ENCODE results near the gene MBOAT2. TPM values are rescaled to one million over a fixed set of nuclear protein-coding genes. Genes with fewer than 3 reads are reported as not detected.
"Not testable (repeated sequence)": the region's sequence is repeated elsewhere in the genome, so short reads cannot be mapped to it uniquely, and the experiment has no call there.

MBOAT2 gene
- total RNA-seq, 1 experiment from 2014 or later, result 30.7 TPM

DNA sequence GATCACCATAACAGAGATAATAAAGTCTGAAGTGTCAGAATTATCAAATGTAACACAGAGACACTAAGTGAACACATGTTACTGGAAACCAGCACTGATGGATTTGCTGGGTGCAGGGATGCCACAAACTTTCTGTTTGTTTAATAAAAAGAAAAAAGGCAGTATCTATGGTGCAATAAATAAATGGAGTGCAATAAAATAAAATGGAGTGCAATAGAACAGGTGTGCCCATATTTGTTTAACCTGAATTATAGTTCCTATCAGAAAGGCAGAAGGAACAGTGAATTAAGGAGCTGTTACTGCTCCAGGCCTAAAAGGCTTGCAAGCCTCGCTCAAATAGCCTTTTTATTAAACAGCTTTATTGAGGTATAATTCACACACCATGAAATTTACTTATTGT is 85.1 kb downstream of the MBOAT2 start:
- ATAC-seq (no peak), DNase-seq (no peak)
- no peak overlapping the region for H3K27ac ChIP-seq (ENCODE audit: low read length)
- H3K9me3 ChIP-seq (ENCODE audit: low read length), result no peaks in the 10 kb centered on the region
- no peak overlapping the region for H3K4me3 ChIP-seq (ENCODE audit: low read length)
- BruUV-seq (replicated peaks), result no TSS peak
- no peaks in the 10 kb centered on the region; the same call in 1 of the 2 replicates for H3K4me1 ChIP-seq (ENCODE audit: insufficient read depth, low read length)
- H4K20me1 ChIP-seq (ENCODE audit: low read length), result no peaks in the 10 kb centered on the region
- H3K36me3 ChIP-seq (ENCODE audit: low read depth, low read length), result no peaks in the 10 kb centered on the region
- TF ChIP-seq EZH2phosphoT487 (IDR thresholded peaks at IDR 0.05; ENCODE audit: borderline replicate concordance, low read length) (no peak), EZH2 (IDR thresholded peaks at IDR 0.05; ENCODE audit: low read length, unreplicated experiment) (no peak)
- TF ChIP-seq, protein P1, sequence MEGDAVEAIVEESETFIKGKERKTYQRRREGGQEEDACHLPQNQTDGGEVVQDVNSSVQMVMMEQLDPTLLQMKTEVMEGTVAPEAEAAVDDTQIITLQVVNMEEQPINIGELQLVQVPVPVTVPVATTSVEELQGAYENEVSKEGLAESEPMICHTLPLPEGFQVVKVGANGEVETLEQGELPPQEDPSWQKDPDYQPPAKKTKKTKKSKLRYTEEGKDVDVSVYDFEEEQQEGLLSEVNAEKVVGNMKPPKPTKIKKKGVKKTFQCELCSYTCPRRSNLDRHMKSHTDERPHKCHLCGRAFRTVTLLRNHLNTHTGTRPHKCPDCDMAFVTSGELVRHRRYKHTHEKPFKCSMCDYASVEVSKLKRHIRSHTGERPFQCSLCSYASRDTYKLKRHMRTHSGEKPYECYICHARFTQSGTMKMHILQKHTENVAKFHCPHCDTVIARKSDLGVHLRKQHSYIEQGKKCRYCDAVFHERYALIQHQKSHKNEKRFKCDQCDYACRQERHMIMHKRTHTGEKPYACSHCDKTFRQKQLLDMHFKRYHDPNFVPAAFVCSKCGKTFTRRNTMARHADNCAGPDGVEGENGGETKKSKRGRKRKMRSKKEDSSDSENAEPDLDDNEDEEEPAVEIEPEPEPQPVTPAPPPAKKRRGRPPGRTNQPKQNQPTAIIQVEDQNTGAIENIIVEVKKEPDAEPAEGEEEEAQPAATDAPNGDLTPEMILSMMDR (conservative IDR thresholded peaks at IDR 0.05; ENCODE audit: low read depth, low read length), result no peak
- H3K4me2 ChIP-seq (ENCODE audit: low read length), result no peak overlapping the region
- no peaks in the 10 kb centered on the region for H3K27me3 ChIP-seq (ENCODE audit: low read length)
- H3F3A ChIP-seq (ENCODE audit: low read length, unreplicated experiment), result no peaks in the 10 kb centered on the region
- no peaks in the 10 kb centered on the region for H3K79me2 ChIP-seq (ENCODE audit: low read length)
- no peak overlapping the region for H2AFZ ChIP-seq (ENCODE audit: low read length)
- intact Hi-C loops (cut with micrococcal nuclease), result no loop called here
- ChIA-PET CTCF (no interaction called here), POLR2A (ENCODE audit: unreplicated experiment) (no interaction called here)
- no peak overlapping the region for H3K9ac ChIP-seq (ENCODE audit: low read length)
- H3K9me2 ChIP-seq (replicated peaks; ENCODE audit: low read length), result no peaks in the 10 kb centered on the region

DNA sequence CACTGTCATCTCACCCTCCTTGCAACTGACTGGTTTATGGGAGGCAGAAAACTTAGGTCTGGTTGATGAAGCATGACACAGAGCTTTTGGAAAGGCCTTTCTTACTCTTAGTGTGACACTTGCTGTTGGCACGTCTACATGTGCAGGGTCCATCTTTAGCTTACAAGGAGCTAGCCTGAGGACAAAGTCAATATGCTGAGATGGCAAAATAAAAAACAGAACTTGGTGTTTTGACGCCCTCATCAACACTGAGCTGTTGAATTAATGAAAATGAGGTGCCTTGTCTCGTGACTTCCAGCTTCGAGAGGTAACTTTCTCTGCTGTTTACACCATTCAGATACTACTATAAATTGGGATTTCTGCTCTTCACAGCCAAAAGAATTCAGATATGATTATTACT is 87.5 kb downstream of the MBOAT2 start:
- no peak for DNase-seq
- Histone ChIP-seq H3K9me3 (ENCODE audit: low read length) (no peaks in the 10 kb centered on the region), H3K9me2 (replicated peaks; ENCODE audit: low read length) (no peaks in the 10 kb centered on the region), H3F3A (ENCODE audit: low read length, unreplicated experiment) (no peaks in the 10 kb centered on the region), H4K20me1 (ENCODE audit: low read length) (no peaks in the 10 kb centered on the region), H3K27me3 (ENCODE audit: low read length) (no peaks in the 10 kb centered on the region), H2AFZ (ENCODE audit: low read length) (no peak overlapping the region), H3K9ac (ENCODE audit: low read length) (no peak overlapping the region), H3K4me2 (ENCODE audit: low read length) (no peak overlapping the region), H3K4me1 (ENCODE audit: insufficient read depth, low read length) (no peaks in the 10 kb centered on the region), H3K36me3 (ENCODE audit: low read depth, low read length) (0 out of 2 replicates have a peak, but pooled peaks cover 5% of the 10 kb centered on the region), H3K4me3 (ENCODE audit: low read length) (no peak overlapping the region), H3K27ac (ENCODE audit: low read length) (no peak overlapping the region), H3K79me2 (ENCODE audit: low read length) (no peaks in the 10 kb centered on the region)
- BruUV-seq (replicated peaks), result no TSS peak
- ATAC-seq, result no peak
- CTCF ChIA-PET, result no interaction called here
- TF ChIP-seq, protein P1 (conservative IDR thresholded peaks at IDR 0.05; ENCODE audit: low read depth, low read length), result no peak
- TF ChIP-seq EZH2 (IDR thresholded peaks at IDR 0.05; ENCODE audit: low read length, unreplicated experiment) (no peak), EZH2phosphoT487 (IDR thresholded peaks at IDR 0.05; ENCODE audit: borderline replicate concordance, low read length) (no peak)
- POLR2A ChIA-PET (ENCODE audit: unreplicated experiment), result interaction anchor here (0.6 kb wide), 1 partner anchor 46 kb away, joined by 7 read pairs; no protein-coding TSS in a partner anchor
- intact Hi-C loops (cut with micrococcal nuclease), result no loop called here

DNA sequence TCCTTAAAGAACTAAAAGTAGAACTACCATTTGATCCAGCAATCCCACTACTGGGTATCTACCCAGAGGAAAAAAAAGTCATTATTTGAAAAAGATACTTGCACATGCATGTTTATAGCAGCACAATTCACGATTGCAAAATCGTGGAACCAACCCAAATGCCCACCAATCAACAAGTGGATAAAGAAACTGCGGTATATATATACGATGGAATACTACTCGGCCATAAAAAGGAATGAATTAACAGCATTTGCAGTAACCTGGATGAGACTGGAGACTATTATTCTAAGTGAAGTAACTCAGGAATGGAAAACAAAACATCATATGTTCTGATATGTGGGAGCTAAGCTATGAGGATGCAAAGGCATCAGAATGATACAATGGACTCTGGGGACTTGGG is 89.7 kb downstream of the MBOAT2 start:
- H3K4me2 ChIP-seq (ENCODE audit: low read length); H3K9ac ChIP-seq (ENCODE audit: low read length); H3K9me3 ChIP-seq (ENCODE audit: low read length); H3K9me2 ChIP-seq (replicated peaks; ENCODE audit: low read length); H3K79me2 ChIP-seq (ENCODE audit: low read length); H3F3A ChIP-seq (ENCODE audit: low read length, unreplicated experiment); H3K4me1 ChIP-seq (ENCODE audit: insufficient read depth, low read length); H3K27ac ChIP-seq (ENCODE audit: low read length); H4K20me1 ChIP-seq (ENCODE audit: low read length); intact Hi-C loops (cut with micrococcal nuclease); H2AFZ ChIP-seq (ENCODE audit: low read length); CTCF ChIA-PET; H3K4me3 ChIP-seq (ENCODE audit: low read length); POLR2A ChIA-PET (ENCODE audit: unreplicated experiment); DNase-seq; H3K27me3 ChIP-seq (ENCODE audit: low read length); BruUV-seq (replicated peaks); H3K36me3 ChIP-seq (ENCODE audit: low read depth, low read length); ATAC-seq: not testable (repeated sequence)
